Subcutaneous adipose tissue (tissue), 4 donors: ENCODE results near the gene HK1. TPM values are rescaled to one million over a fixed set of nuclear protein-coding genes. Genes with fewer than 3 reads are reported as not detected.

Experiments
- CTCF ChIP-seq: fragments of 450-650 bp; IDR thresholded peaks from one replicate; pipeline ENCODE4 v1.5.1; 2016; ENCODE audit warnings: low read depth, mild to moderate bottlenecking, control low read depth, antibody characterized with exemption, moderate library complexity
- total RNA-seq, 4 donors: library from RNA; depleted of rRNA; stranded (reverse); fragments of >200 nt; gene quantifications; one replicate each; pipeline ENCODE4 v1.1.0, GENCODE V29; 2016

The HK1 gene
- total RNA-seq, 4 donors from 2014 or later: 54.4 to 72.2 (median 57.8) TPM

DNA sequence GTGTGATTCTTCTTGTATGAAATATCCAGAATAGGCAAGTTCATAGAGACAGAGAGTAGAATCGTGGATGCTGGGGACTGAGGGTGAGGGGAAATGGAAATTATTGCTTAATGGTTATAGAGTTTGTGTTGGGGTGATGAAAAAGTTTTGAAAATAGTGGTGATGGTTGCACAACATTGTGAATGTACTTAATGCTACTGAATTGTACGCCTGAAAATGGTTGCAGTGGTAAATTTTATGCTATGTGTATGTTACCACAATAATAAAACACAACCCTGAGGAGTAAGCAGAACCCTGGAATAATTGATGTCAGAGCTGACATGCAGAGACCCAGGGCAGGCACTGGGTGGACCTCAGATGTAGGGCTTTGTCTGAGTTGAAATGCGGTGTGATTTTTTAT lies 80.9 kb downstream of the HK1 start:
- no peak for TF ChIP-seq CTCF

DNA sequence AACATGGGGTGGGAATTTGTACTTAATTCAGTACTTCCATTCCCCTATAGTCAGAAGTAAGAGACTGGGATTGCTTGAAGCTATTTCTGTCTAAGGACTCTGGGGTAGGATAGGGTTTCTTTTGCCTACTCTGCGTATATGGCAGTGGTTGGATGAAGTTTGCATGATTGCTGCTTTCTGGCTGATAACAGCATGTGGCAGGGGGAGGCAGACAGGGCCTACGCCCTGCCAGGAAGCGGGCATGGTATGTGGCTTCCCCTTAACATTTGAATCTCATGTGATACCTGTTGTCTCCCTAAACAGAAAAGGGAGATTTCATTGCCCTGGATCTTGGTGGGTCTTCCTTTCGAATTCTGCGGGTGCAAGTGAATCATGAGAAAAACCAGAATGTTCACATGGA lies 81.3 kb downstream of the HK1 start:
- TF ChIP-seq CTCF: no peak

GRCh38 chr10:69360485-69361302 lies 82.4 kb downstream of the HK1 start:
- TF ChIP-seq CTCF: no peak

DNA sequence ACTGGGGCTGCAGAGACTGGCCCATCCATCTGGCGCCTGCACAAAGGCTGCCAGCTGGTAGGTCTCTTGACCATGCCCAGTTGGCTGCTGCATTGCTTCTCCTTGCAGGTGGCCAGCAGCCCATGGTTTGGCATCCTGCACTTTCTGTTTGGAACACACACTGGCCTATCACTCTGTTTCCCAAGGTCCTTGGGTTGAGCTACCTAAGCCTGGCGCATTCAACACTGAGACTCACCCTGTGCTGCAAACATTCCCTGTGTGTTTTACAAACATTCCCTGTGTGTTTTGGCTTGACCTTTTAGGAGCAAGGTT lies 83.0 kb downstream of the HK1 start:
- TF ChIP-seq CTCF: no peak

GRCh38 chr10:69362471-69362954 lies 84.2 kb downstream of the HK1 start:
- TF ChIP-seq CTCF: no peak

- TF ChIP-seq CTCF: no peak
Measured at GRCh38 chr10:69363666-69364065, 85.4 kb downstream of the HK1 start.

GRCh38 chr10:69364232-69364940 lies 86.1 kb downstream of the HK1 start:
- no peak for TF ChIP-seq CTCF
